T-helper 22 cell (primary cell): Measurements from ENCODE around the gene MZT2A.
"Not testable (repeated sequence)": the region's sequence is repeated elsewhere in the genome, so short reads cannot be mapped to it uniquely, and the experiment has no call there.

ENCODE experiments used
- DNase-seq: peaks from one replicate; pipeline ENCODE4 v3.0.0-alpha.2; 2020; ENCODE audit warnings: low read depth

The MZT2A gene

GRCh38 chr2:131520526-131520925 is 28.3 kb upstream of the MZT2A start:
- no peak for DNase-seq

GRCh38 chr2:131519871-131520470 is 27.8 kb upstream of the MZT2A start:
- DNase-seq, result not testable (repeated sequence)

GRCh38 chr2:131519466-131519865 is 27.3 kb upstream of the MZT2A start:
- no peak for DNase-seq

GRCh38 chr2:131518531-131518930 is 26.3 kb upstream of the MZT2A start:
- DNase-seq, result not testable (repeated sequence)

GRCh38 chr2:131517856-131518255 is 25.7 kb upstream of the MZT2A start:
- DNase-seq, result not testable (repeated sequence)

GRCh38 chr2:131517106-131517831 is 25.1 kb upstream of the MZT2A start:
- no peak for DNase-seq

- DNase-seq, result not testable (repeated sequence)
Observed at GRCh38 chr2:131516621-131517020, 24.4 kb upstream of the MZT2A start.

GRCh38 chr2:131516011-131516410 is 23.8 kb upstream of the MZT2A start:
- no peak for DNase-seq

GRCh38 chr2:131515235-131515634 is 23.0 kb upstream of the MZT2A start:
- not testable (repeated sequence) for DNase-seq

- DNase-seq, result not testable (repeated sequence)
Observed at GRCh38 chr2:131514408-131515166, 22.4 kb upstream of the MZT2A start.

GRCh38 chr2:131511969-131512870 is 20.0 kb upstream of the MZT2A start:
- DNase-seq, result not testable (repeated sequence)

- not testable (repeated sequence) for DNase-seq
Observed at GRCh38 chr2:131511291-131511968, 19.2 kb upstream of the MZT2A start.

GRCh38 chr2:131509615-131510014 is 17.4 kb upstream of the MZT2A start:
- no peak for DNase-seq

- DNase-seq, result not testable (repeated sequence)
Observed at GRCh38 chr2:131504082-131504750, 12.0 kb upstream of the MZT2A start.

- not testable (repeated sequence) for DNase-seq
Observed at GRCh38 chr2:131503587-131503986, 11.4 kb upstream of the MZT2A start.

GRCh38 chr2:131498321-131498973 is 6.2 kb upstream of the MZT2A start:
- not testable (repeated sequence) for DNase-seq

- not testable (repeated sequence) for DNase-seq
Observed at GRCh38 chr2:131495506-131495905, 3.3 kb upstream of the MZT2A start.

GRCh38 chr2:131493199-131493968 is 1.2 kb upstream of the MZT2A start:
- no peak for DNase-seq
